Hepatocyte (in vitro differentiated cells): ENCODE data around the gene COX10.

Experiments
- CTCF ChIP-seq: fragments of 200-600 bp; sonication (generic); IDR thresholded peaks from 2 replicates; pipeline ENCODE4 v1.5.1; 2016; ENCODE audit warnings: antibody characterized with exemption, mild to moderate bottlenecking; ENCODE audit not compliant: poor library complexity
- EZH2 ChIP-seq: fragments of 200-600 bp; sonication (generic); IDR thresholded peaks from 2 replicates; pipeline ENCODE4 v1.6.1; 2016; ENCODE audit warnings: antibody characterized with exemption, mild to moderate bottlenecking, borderline replicate concordance

GRCh38 chr17:14103836-14104235 is 34.5 kb downstream of the COX10 start:
- no peak for TF ChIP-seq EZH2
- TF ChIP-seq CTCF: no peak
